ENCODE measurements around the gene DYNLRB1.
A peak's percentile ranks its signal among the peaks of the same experiment; 100 is the strongest.
"Not testable (repeated sequence)": the region's sequence is repeated elsewhere in the genome, so short reads cannot be mapped to it uniquely, and the experiment has no call there.

DYNLRB1 gene

GRCh38 chr20:34516247-34517113, at the start of gene DYNLRB1:
TSS of gene DYNLRB1 (plus strand) at chr20:34516422. CDS start at chr20:34516459, 37 bp downstream.
- H3K4me3 ChIP-seq: peak within 1 kb of the TSS; percentile 42 to 84 (median 61)
- H3K27ac ChIP-seq: peak within 1 kb of the TSS; percentile 49 to 99 (median 94)

- Histone ChIP-seq H3K4me3 (no peak overlapping the region), H3K27ac (no peak overlapping the region)
Observed at GRCh38 chr20:34468951-34469350, 47.3 kb upstream of the DYNLRB1 start.

DNA sequence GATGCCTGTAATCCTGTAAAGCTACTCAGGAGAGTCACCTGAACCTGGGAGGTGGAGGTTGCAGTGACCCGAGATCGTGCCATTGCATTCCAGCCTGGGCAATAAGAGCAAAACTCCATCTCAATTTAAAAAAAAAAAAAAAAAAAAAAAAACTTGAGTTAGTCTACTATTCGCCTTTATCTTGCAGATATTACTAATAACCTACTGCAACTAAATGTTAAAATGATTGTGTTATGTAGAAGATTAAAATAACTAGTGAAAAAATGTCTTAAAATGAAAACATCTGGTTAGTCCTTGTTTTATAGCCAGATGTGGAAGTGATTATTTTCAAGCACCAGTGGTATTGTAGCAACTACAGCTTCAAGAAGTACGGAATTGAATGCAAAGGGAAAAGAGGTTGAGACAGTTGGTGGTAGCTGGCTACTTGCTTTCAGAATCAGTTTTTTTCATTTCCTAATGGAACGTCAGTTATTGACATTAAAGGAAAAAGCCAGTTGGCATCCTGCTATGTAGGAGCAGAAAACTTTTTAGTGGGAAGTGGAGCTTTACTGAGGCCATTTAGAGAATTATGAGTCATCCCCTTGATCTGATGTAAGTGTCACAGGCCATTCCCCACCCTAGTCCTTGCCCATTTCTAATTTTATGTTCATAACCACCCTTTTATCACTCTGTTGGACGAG, 43.8 kb upstream of the DYNLRB1 start:
- Histone ChIP-seq H3K27ac (peak overlapping the region in 3 of 21 experiments; percentile 1 to 42 (median 6)), H3K4me3 (no peak overlapping the region)

DNA sequence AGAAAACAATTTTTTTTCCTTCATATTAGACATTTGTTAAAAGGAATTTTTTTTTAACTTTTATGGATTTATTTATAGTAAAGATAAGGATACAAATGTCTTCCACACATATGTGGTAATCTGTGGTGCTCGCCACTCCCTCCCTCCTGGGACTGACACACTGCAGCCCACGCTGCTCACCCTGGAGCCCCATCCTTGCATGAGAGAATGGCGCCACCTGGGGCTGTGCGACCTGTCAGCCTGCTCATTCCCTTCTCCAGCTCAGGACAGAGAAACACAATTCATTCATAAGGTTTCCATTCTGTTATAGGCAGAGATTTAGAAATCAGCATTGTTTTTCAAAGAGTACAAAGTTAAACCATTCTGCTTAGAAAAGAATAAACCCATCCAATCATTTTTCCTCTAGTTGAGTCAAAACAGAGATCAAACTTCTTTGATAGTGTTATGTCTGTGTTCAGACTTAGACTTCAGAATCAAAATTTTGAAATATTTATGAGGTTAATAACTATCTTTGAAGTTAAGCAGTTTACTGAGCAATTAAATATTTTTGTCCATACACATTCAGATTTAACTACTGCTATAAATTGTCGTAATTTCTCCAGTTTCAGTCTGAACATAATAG, 42.8 kb upstream of the DYNLRB1 start:
- no peak overlapping the region for H3K4me3 ChIP-seq
- peak overlapping the region in 2 of 21 experiments; percentile 11 to 42 for H3K27ac ChIP-seq

GRCh38 chr20:34475979-34476736, 40.1 kb upstream of the DYNLRB1 start:
- Histone ChIP-seq H3K4me3 (no peak overlapping the region), H3K27ac (no peak overlapping the region)

- H3K27ac ChIP-seq: no peak overlapping the region
- H3K4me3 ChIP-seq: no peak overlapping the region
Observed at GRCh38 chr20:34479627-34480026, 36.6 kb upstream of the DYNLRB1 start.

- not testable (repeated sequence) for H3K27ac ChIP-seq, H3K4me3 ChIP-seq
Observed at GRCh38 chr20:34482154-34482553, 34.1 kb upstream of the DYNLRB1 start.

- not testable (repeated sequence) for H3K4me3 ChIP-seq
Observed at GRCh38 chr20:34483585-34484220, 32.5 kb upstream of the DYNLRB1 start.

GRCh38 chr20:34485068-34485634, 31.1 kb upstream of the DYNLRB1 start:
- Histone ChIP-seq H3K4me3 (no peak overlapping the region), H3K27ac (no peak overlapping the region)

More at GRCh38 chr20:34483585-34484220, 32.5 kb upstream of the DYNLRB1 start:
- not testable (repeated sequence) for H3K27ac ChIP-seq

GRCh38 chr20:34491226-34491931, 24.8 kb upstream of the DYNLRB1 start:
- H3K27ac ChIP-seq: no peak overlapping the region
- no peak overlapping the region for H3K4me3 ChIP-seq

GRCh38 chr20:34491932-34492509, 24.2 kb upstream of the DYNLRB1 start:
- Histone ChIP-seq H3K4me3 (no peak overlapping the region), H3K27ac (no peak overlapping the region)

- no peak overlapping the region for H3K4me3 ChIP-seq
- no peak overlapping the region for H3K27ac ChIP-seq
Observed at GRCh38 chr20:34493646-34494045, 22.6 kb upstream of the DYNLRB1 start.

DNA sequence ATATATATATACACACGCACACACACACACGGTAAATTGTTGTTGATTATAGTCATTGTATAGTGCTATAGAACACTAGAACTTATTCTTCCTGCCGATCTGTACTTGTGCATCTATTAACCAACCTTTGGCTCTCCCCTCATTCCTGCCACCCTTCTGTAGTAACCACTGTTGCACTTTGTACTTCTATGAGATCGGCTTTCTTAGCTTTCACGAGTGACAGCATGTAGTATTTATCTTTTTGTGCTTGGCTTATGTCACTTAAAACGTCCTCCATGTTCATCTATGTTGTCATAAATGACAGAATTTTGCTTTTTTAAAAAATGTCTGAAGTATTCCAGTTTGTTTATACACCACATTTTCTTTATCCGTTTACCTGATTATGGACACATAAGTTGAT, 20.9 kb upstream of the DYNLRB1 start:
- H3K27ac ChIP-seq: no peak overlapping the region

GRCh38 chr20:34495916-34496315, 20.3 kb upstream of the DYNLRB1 start:
- Histone ChIP-seq H3K4me3 (no peak overlapping the region), H3K27ac (no peak overlapping the region)

More for the DNA sequence above, 20.9 kb upstream of the DYNLRB1 start:
- H3K4me3 ChIP-seq: no peak overlapping the region

DNA sequence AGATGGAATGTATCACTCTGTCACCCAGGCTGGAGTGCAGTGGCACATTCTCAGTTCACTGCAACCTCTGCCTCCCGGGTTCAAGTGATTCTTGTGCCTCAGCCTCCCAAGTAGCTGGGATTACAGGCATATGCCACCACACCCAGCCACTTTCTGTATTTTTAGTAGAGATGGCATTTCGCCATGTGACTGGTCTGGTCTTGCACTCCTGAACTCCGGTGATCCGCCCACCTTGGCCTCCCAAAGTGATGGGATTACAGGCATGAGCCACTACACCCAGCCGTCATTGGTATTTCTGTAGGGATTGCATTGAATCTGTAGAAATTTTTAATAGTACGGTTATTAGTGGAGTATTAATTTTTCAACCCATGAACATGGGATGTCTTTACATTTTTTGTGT, 18.6 kb upstream of the DYNLRB1 start:
- not testable (repeated sequence) for H3K27ac ChIP-seq, H3K4me3 ChIP-seq

GRCh38 chr20:34500823-34501222, 15.4 kb upstream of the DYNLRB1 start:
- Histone ChIP-seq H3K4me3 (no peak overlapping the region), H3K27ac (no peak overlapping the region)

GRCh38 chr20:34506480-34506879, 9.7 kb upstream of the DYNLRB1 start:
- Histone ChIP-seq H3K27ac (no peak overlapping the region), H3K4me3 (no peak overlapping the region)
